K562 (cell line): ENCODE measurements around the gene ZNF865. TPM values are rescaled to one million over a fixed set of nuclear protein-coding genes. Genes with fewer than 3 reads are reported as not detected.

Source experiments
- BMI1 ChIP-seq: fragments of 150-350 bp; IDR thresholded peaks from 2 replicates; pipeline ENCODE4 v1.6.1; 2014; ENCODE audit warnings: low read length
- E4F1 ChIP-seq: fragments of 250-450 bp; sonication (Bioruptor Pico); IDR thresholded peaks from 2 replicates; pipeline ENCODE4 v1.5.0; 2021; ENCODE audit warnings: mild to moderate bottlenecking, borderline replicate concordance
- EWSR1 ChIP-seq: fragments of 450-650 bp; IDR thresholded peaks from 2 replicates; pipeline ENCODE4 v1.6.1; 2018; ENCODE audit warnings: borderline replicate concordance, mild to moderate bottlenecking, low read depth, moderate library complexity; ENCODE audit not compliant: partially characterized antibody
- GABPB1 ChIP-seq: sonication (generic); formaldehyde crosslinking; IDR thresholded peaks from 2 replicates; pipeline ENCODE4 v1.8.0; 2022; ENCODE audit warnings: mild to moderate bottlenecking, missing genetic modification reagents
- GATAD2B ChIP-seq: fragments of 450-650 bp; IDR thresholded peaks from 2 replicates; pipeline ENCODE4 v1.6.1; 2017; ENCODE audit warnings: mild to moderate bottlenecking, borderline replicate concordance
- KAT2B ChIP-seq: IDR thresholded peaks from one replicate; pipeline ENCODE4 v1.6.1; 2012; ENCODE audit warnings: low read depth, mild to moderate bottlenecking, control low read depth, inconsistent platforms, low read length, moderate library complexity
- MAFG ChIP-seq: fragments of 450-650 bp; conservative IDR thresholded peaks from 2 replicates; pipeline ENCODE4 v1.6.1; 2016; ENCODE audit warnings: missing genetic modification characterization, missing compliant biosample characterization
- MTA3 ChIP-seq: fragments of 450-650 bp; formaldehyde crosslinking; IDR thresholded peaks from 2 replicates; pipeline ENCODE4 v1.6.1; 2017; ENCODE audit warnings: mild to moderate bottlenecking, borderline replicate concordance
- NBN ChIP-seq: fragments of 450-650 bp; IDR thresholded peaks from 2 replicates; pipeline ENCODE4 v1.6.1; 2016; ENCODE audit warnings: low read depth, mild to moderate bottlenecking
- NRF1 ChIP-seq, 2 experiments: fragments of 450-650 bp; IDR thresholded peaks in 1 of 2; conservative IDR thresholded peaks in 1 of 2; 2 replicates each; pipeline ENCODE4 v1.6.1; 2014; ENCODE audit warnings: mild to moderate bottlenecking in 2 of 2
- POLR2AphosphoS5 ChIP-seq: IDR thresholded peaks from 2 replicates; pipeline ENCODE4 v1.6.1; 2011; ENCODE audit warnings: mild to moderate bottlenecking, low read depth, low read length, moderate library complexity; ENCODE audit not compliant: control insufficient read depth, insufficient read depth
- RAD51 ChIP-seq: fragments of 450-650 bp; IDR thresholded peaks from 2 replicates; pipeline ENCODE4 v1.7.1; 2016; ENCODE audit warnings: low read depth, mild to moderate bottlenecking, borderline replicate concordance
- SNAPC5 ChIP-seq: fragments of 250-450 bp; sonication (Bioruptor Pico); IDR thresholded peaks from 2 replicates; pipeline ENCODE4 v1.8.0; 2021; ENCODE audit warnings: moderate library complexity, mild to moderate bottlenecking, inconsistent platforms
- SP2 ChIP-seq: IDR thresholded peaks from 2 replicates; pipeline ENCODE4 v1.6.1; 2011; ENCODE audit warnings: mild to moderate bottlenecking, low read depth, low read length, moderate library complexity; ENCODE audit not compliant: poor library complexity, severe bottlenecking; ENCODE audit errors: extremely low read depth
- TEAD2 ChIP-seq: fragments of 450-650 bp; IDR thresholded peaks from 2 replicates; pipeline ENCODE4 v1.6.1; 2016; ENCODE audit warnings: missing genetic modification characterization, control low read depth, missing compliant biosample characterization
- TFAM ChIP-seq: fragments of 250-450 bp; sonication (Bioruptor Pico); conservative IDR thresholded peaks from 2 replicates; pipeline ENCODE4 v1.5.0; 2021; ENCODE audit warnings: mild to moderate bottlenecking, moderate library complexity
- THRAP3 ChIP-seq: fragments of 450-650 bp; IDR thresholded peaks from 2 replicates; pipeline ENCODE4 v1.6.1; 2016; ENCODE audit warnings: mild to moderate bottlenecking, inconsistent platforms, borderline replicate concordance
- ZBTB49 ChIP-seq: sonication (generic); formaldehyde crosslinking; IDR thresholded peaks from 2 replicates; pipeline ENCODE4 v1.8.0; 2022; ENCODE audit warnings: missing genetic modification reagents, mild to moderate bottlenecking, borderline replicate concordance
- ZNF12 ChIP-seq: sonication (generic); formaldehyde crosslinking; IDR thresholded peaks from 2 replicates; pipeline ENCODE4 v1.4.0; 2020; ENCODE audit warnings: mild to moderate bottlenecking, missing genetic modification reagents
- ZNF143 ChIP-seq: sonication (generic); formaldehyde crosslinking; IDR thresholded peaks from 2 replicates; pipeline ENCODE4 v1.9.0; 2022; ENCODE audit warnings: mild to moderate bottlenecking, missing genetic modification reagents
- ZNF324 ChIP-seq: fragments of 250-450 bp; sonication (Bioruptor Pico); IDR thresholded peaks from 2 replicates; pipeline ENCODE4 v1.4.0; 2020; ENCODE audit warnings: mild to moderate bottlenecking
- ZNF445 ChIP-seq: fragments of 250-450 bp; sonication (Bioruptor Pico); IDR thresholded peaks from 2 replicates; pipeline ENCODE4 v1.4.0; 2020; ENCODE audit warnings: low read depth, mild to moderate bottlenecking, moderate library complexity
- ZNF561 ChIP-seq: fragments of 450-650 bp; formaldehyde crosslinking; conservative IDR thresholded peaks from 2 replicates; pipeline ENCODE4 v1.4.0; 2020; ENCODE audit warnings: mild to moderate bottlenecking, moderate library complexity
- polyA plus RNA-seq, 8 experiments: library from polyadenylated mRNA; depleted of rRNA in 4 of 8; stranded (reverse) in 5 of 8; unstranded in 3 of 8; fragments of >200 nt; fragmentation: Nextera tagmentation in 2 of 8; fragmentation: Illumina TruSeq in 1 of 8; extraction: Ambion mirVana in 2 of 8; extraction: Trizol in 1 of 8; gene quantifications; 2 replicates each; pipeline versions ENCODE4 v1.2.1 to v1.2.3, GENCODE V29; 2011 to 2014; ENCODE audit warnings: inconsistent platforms in 1 of 8, missing spikeins in 1 of 8
- total RNA-seq, 7 experiments: library from RNA; depleted of rRNA in 6 of 7; stranded (reverse); fragments of >200 nt in 6 of 7; fragmentation: Illumina TruSeq in 2 of 7; extraction: Trizol in 2 of 7; gene quantifications; 2 replicates each; pipeline versions ENCODE4 v1.2.1 to v1.2.3, GENCODE V29; 2011 to 2021; ENCODE audit warnings: low replicate concordance in 1 of 7

The ZNF865 gene
- total and polyA plus RNA-seq, 9 of the 15 experiments (the other 6 are each of a cell fraction or from before 2014, with no cell fraction given): 0.40 to 18.8 (median 1.6) TPM; not detected in 2

- peak; percentile 38 for TF ChIP-seq POLR2AphosphoS5
- TF ChIP-seq SNAPC5 (CRISPR knock-in tag): no peak
- TF ChIP-seq TEAD2 (tag): no peak
- peak; percentile 93 for TF ChIP-seq BMI1
- no peak for TF ChIP-seq ZNF561 (CRISPR knock-in tag)
- peak; percentile 100 for TF ChIP-seq KAT2B
- TF ChIP-seq ZNF324 (CRISPR knock-in tag): no peak
- no peak for TF ChIP-seq ZNF445 (CRISPR knock-in tag)
- no peak for TF ChIP-seq THRAP3
- TF ChIP-seq RAD51: peak; percentile 26; the same call in 1 of the 2 replicates
- TF ChIP-seq SP2: peak; percentile 12
- peak; percentile 62 for TF ChIP-seq NBN
- no peak for TF ChIP-seq ZNF12 (CRISPR knock-in tag)
- no peak for TF ChIP-seq EWSR1
- no peak for TF ChIP-seq ZNF143 (CRISPR knock-in tag)
- TF ChIP-seq MAFG (tag): no peak
- no peak for TF ChIP-seq ZBTB49
- TF ChIP-seq GABPB1 (CRISPR knock-in tag): peak; percentile 95
- TF ChIP-seq TFAM: no peak
- peak; percentile 99 for TF ChIP-seq NRF1 (conservative IDR thresholded peaks at IDR 0.05 in 1 of 2, IDR thresholded peaks at IDR 0.05 in 1 of 2)
- no peak for TF ChIP-seq GATAD2B
- TF ChIP-seq E4F1: no peak; the same call in 1 of the 2 replicates
- no peak; the same call in 1 of the 2 replicates for TF ChIP-seq MTA3
Observed at GRCh38 chr19:55653651-55654322, 48.3 kb downstream of the ZNF865 start (continued).
